ENCODE data around the gene F12.

DNA sequence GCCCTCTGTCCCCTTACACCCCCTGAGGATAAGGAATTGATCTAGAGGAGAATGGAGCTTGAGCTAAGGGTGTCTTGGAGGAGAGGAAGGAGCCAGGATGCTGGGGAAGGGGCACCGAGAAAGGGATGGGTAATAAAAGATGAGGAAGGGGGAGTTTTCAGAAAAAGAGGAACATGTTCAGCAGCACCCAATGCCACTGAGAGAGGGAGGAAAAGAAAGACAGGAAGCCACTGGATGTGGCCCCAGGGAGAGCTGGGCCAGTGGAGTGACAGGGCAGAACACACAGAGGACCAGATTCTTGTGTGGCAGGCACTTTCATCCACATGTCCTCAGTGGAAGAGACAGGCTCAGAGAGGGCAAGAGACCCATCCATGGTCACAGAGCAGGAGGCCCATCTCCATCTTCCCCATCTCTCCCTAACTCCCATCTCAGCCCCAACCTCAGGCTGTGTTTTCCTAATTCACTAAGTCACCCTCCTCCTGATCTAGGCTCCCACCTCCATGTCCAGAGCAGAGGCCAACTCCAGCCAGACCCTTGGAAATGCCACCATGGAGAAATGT is 16.1 kb downstream of the F12 start:
- TF ChIP-seq BCL11A (IDR thresholded peaks at IDR 0.05; ENCODE audit: low read depth in 2 of 2, low read length in 2 of 2) (no peak), EP300 (IDR thresholded peaks at IDR 0.05; ENCODE audit: borderline replicate concordance in 1 of 2, low read depth in 2 of 2, low read length in 2 of 2) (no peak), CHD2 (IDR thresholded peaks at IDR 0.05; ENCODE audit: low read length) (no peak), EGR1 (IDR thresholded peaks at IDR 0.05; ENCODE audit: borderline replicate concordance, low read depth, low read length) (no peak), MAX (IDR thresholded peaks at IDR 0.05) (no peak), RAD21 (IDR thresholded peaks at IDR 0.05 in 1 of 2, conservative IDR thresholded peaks at IDR 0.05 in 1 of 2; ENCODE audit: low read depth in 2 of 2, low read length in 2 of 2) (no peak)
- TF ChIP-seq, protein P1, sequence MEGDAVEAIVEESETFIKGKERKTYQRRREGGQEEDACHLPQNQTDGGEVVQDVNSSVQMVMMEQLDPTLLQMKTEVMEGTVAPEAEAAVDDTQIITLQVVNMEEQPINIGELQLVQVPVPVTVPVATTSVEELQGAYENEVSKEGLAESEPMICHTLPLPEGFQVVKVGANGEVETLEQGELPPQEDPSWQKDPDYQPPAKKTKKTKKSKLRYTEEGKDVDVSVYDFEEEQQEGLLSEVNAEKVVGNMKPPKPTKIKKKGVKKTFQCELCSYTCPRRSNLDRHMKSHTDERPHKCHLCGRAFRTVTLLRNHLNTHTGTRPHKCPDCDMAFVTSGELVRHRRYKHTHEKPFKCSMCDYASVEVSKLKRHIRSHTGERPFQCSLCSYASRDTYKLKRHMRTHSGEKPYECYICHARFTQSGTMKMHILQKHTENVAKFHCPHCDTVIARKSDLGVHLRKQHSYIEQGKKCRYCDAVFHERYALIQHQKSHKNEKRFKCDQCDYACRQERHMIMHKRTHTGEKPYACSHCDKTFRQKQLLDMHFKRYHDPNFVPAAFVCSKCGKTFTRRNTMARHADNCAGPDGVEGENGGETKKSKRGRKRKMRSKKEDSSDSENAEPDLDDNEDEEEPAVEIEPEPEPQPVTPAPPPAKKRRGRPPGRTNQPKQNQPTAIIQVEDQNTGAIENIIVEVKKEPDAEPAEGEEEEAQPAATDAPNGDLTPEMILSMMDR (IDR thresholded peaks at IDR 0.05; ENCODE audit: control extremely low read depth in 1 of 3, insufficient read depth in 1 of 3, low read depth in 1 of 3, low read length in 3 of 3), result no peak
- TF ChIP-seq, protein P2, sequence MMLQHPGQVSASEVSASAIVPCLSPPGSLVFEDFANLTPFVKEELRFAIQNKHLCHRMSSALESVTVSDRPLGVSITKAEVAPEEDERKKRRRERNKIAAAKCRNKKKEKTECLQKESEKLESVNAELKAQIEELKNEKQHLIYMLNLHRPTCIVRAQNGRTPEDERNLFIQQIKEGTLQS (IDR thresholded peaks at IDR 0.05; ENCODE audit: insufficient read depth, low read depth, low read length), result no peak
